GM12878 (cell line): ENCODE measurements around the gene BRME1. TPM values are rescaled to one million over a fixed set of nuclear protein-coding genes. Genes with fewer than 3 reads are reported as not detected.

Experiments used
- BHLHE40 ChIP-seq, 2 experiments: fragments of 450-650 bp in 1 of 2; IDR thresholded peaks; 2 replicates each; pipeline ENCODE4 v1.6.1; 2011 to 2017; ENCODE audit warnings: low read depth in 2 of 2, borderline replicate concordance in 1 of 2, improper control_type of control experiment in 1 of 2, low read length in 1 of 2, mild to moderate bottlenecking in 1 of 2
- CHD2 ChIP-seq: IDR thresholded peaks from 2 replicates; pipeline ENCODE4 v1.6.1; 2011; ENCODE audit warnings: low read depth, low read length, improper control_type of control experiment, borderline replicate concordance
- DPF2 ChIP-seq: fragments of 450-650 bp; IDR thresholded peaks from 2 replicates; pipeline ENCODE4 v1.6.1; 2017; ENCODE audit warnings: mild to moderate bottlenecking
- KAT2A ChIP-seq: conservative IDR thresholded peaks from 2 replicates; pipeline ENCODE4 v1.6.1; 2011; ENCODE audit warnings: low read depth, low read length; ENCODE audit not compliant: control insufficient read depth
- PAX5 ChIP-seq: IDR thresholded peaks from 2 replicates; pipeline ENCODE4 v1.6.1; 2011; ENCODE audit warnings: low read depth, low read length, borderline replicate concordance
- YY1 ChIP-seq: IDR thresholded peaks from 2 replicates; pipeline ENCODE4 v1.6.1; 2011; ENCODE audit warnings: low read depth, mild to moderate bottlenecking, low read length
- ZNF207 ChIP-seq: fragments of 450-650 bp; IDR thresholded peaks from 2 replicates; pipeline ENCODE4 v1.6.1; 2014; ENCODE audit warnings: antibody characterized with exemption, mild to moderate bottlenecking, borderline replicate concordance
- ZSCAN29 ChIP-seq: fragments of 450-650 bp; IDR thresholded peaks from 2 replicates; pipeline ENCODE4 v1.6.1; 2017; ENCODE audit warnings: mild to moderate bottlenecking, moderate library complexity
- polyA plus RNA-seq, 11 experiments: library from polyadenylated mRNA; depleted of rRNA in 4 of 11; unstranded in 6 of 11; stranded (reverse) in 5 of 11; fragments of >200 nt; fragmentation: Nextera tagmentation in 4 of 11; fragmentation: Illumina TruSeq in 1 of 11; extraction: Ambion mirVana in 4 of 11; extraction: Trizol in 1 of 11; gene quantifications; 1 replicate in 1 of 11; 2 replicates in 10 of 11; pipeline versions ENCODE4 v1.2.1 to v1.2.3, GENCODE V29; 2011 to 2016; ENCODE audit warnings: inconsistent platforms in 2 of 11, missing spikeins in 2 of 11, low read depth in 1 of 11
- total RNA-seq, 4 experiments: library from RNA; depleted of rRNA in 3 of 4; stranded (reverse); fragments of >200 nt in 3 of 4; fragmentation: Illumina TruSeq in 1 of 4; extraction: Trizol in 1 of 4; gene quantifications; 2 replicates each; pipeline versions ENCODE4 v1.2.1 to v1.2.3, GENCODE V29; 2013 to 2021
- TF ChIP-seq, protein P1 (sequence below): IDR thresholded peaks from 2 replicates; pipeline ENCODE4 v1.6.1; 2011; ENCODE audit warnings: mild to moderate bottlenecking, low read depth, low read length, moderate library complexity; ENCODE audit not compliant: insufficient replicate concordance
- TF ChIP-seq, protein P2 (sequence below): fragments of 450-650 bp; IDR thresholded peaks from 2 replicates; pipeline ENCODE4 v1.6.1; 2018; ENCODE audit warnings: borderline replicate concordance, mild to moderate bottlenecking; ENCODE audit not compliant: partially characterized antibody

BRME1 gene
- total and polyA plus RNA-seq, 10 of the 15 experiments (the other 5 are each of a cell fraction or from before 2014, with no cell fraction given), result 0.07 to 2.2 (median 1.1) TPM; not detected in 1

DNA sequence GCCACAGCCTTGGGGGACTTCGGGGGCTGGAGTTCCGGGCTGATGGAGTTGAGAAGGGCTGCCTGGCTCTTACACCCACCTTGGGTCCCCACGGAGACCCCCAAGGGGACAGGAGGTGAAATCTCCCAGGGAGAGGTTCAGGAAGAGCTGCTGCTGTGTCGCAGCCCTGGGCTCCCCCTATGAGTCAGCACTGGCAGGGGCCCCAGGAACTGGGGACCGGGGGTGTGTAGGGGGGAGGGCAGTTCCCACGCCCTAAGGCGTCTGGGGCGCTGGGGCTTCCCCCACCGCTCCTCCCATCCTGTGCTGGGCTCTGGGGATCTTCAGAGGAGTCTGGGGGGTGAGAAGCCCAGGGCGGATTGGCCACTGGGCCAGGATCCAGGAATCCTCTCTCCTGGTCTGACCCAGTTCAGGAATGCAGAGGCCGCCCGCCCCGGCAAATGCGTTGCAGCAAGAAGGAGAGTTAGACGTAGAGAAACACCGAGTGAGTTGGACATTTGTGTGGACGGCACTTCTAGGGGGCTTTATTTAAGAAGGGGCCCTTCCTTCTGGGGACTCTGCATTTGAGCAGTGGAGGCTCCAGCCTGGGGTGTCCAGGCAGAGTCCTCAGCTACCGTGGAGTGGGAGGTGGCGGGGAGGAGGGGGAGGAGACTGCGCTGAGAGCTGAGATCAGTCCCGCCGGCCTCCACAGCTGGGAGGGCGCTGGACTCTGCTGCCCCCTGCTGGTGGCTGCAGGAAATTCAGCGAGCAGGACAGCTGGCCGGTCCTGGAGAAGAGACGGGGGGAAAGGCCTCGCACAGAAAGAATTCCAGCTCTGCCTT, 44.0 kb downstream of the BRME1 start (continued):
- peak; percentile 82 for TF ChIP-seq ZNF207
- peak; percentile 84 for TF ChIP-seq YY1
- TF ChIP-seq, protein P1, sequence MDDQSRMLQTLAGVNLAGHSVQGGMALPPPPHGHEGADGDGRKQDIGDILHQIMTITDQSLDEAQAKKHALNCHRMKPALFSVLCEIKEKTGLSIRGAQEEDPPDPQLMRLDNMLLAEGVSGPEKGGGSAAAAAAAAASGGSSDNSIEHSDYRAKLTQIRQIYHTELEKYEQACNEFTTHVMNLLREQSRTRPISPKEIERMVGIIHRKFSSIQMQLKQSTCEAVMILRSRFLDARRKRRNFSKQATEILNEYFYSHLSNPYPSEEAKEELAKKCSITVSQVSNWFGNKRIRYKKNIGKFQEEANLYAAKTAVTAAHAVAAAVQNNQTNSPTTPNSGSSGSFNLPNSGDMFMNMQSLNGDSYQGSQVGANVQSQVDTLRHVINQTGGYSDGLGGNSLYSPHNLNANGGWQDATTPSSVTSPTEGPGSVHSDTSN, result no peak
- peak; percentile 56 to 72; a peak in 3 of 4 replicates for TF ChIP-seq BHLHE40 (IDR thresholded peaks at IDR 0.05; ENCODE audit: borderline replicate concordance in 1 of 2, low read depth in 2 of 2, low read length in 1 of 2)
- no peak for TF ChIP-seq KAT2A
- TF ChIP-seq PAX5, result peak; percentile 79
- TF ChIP-seq CHD2, result no peak; the same call in 1 of the 2 replicates
- TF ChIP-seq ZSCAN29, result no peak
- TF ChIP-seq, protein P2, sequence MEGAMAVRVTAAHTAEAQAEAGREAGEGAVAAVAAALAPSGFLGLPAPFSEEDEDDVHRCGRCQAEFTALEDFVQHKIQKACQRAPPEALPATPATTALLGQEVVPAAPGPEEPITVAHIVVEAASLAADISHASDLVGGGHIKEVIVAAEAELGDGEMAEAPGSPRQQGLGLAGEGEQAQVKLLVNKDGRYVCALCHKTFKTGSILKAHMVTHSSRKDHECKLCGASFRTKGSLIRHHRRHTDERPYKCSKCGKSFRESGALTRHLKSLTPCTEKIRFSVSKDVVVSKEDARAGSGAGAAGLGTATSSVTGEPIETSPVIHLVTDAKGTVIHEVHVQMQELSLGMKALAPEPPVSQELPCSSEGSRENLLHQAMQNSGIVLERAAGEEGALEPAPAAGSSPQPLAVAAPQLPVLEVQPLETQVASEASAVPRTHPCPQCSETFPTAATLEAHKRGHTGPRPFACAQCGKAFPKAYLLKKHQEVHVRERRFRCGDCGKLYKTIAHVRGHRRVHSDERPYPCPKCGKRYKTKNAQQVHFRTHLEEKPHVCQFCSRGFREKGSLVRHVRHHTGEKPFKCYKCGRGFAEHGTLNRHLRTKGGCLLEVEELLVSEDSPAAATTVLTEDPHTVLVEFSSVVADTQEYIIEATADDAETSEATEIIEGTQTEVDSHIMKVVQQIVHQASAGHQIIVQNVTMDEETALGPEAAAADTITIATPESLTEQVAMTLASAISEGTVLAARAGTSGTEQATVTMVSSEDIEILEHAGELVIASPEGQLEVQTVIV, result peak; percentile 22
- peak; percentile 97 for TF ChIP-seq DPF2
